Astrocyte (in vitro differentiated cells and primary cell): ENCODE measurements around the gene NUDT15.

Experiments
- CTCF ChIP-seq: IDR thresholded peaks from 2 replicates; pipeline ENCODE4 v1.5.1; 2011; ENCODE audit warnings: low read depth, mild to moderate bottlenecking, inconsistent platforms, low read length, moderate library complexity; ENCODE audit not compliant: insufficient read depth
- EZH2 ChIP-seq: IDR thresholded peaks from 2 replicates; pipeline ENCODE4 v1.6.1; 2012; ENCODE audit warnings: mild to moderate bottlenecking, low read length, inconsistent platforms; ENCODE audit not compliant: insufficient read depth

GRCh38 chr13:48040049-48040448 lies 2.5 kb downstream of the NUDT15 start:
- TF ChIP-seq CTCF (no peak), EZH2 (no peak)
